ENCODE measurements around the gene NCOA4.

DNA sequence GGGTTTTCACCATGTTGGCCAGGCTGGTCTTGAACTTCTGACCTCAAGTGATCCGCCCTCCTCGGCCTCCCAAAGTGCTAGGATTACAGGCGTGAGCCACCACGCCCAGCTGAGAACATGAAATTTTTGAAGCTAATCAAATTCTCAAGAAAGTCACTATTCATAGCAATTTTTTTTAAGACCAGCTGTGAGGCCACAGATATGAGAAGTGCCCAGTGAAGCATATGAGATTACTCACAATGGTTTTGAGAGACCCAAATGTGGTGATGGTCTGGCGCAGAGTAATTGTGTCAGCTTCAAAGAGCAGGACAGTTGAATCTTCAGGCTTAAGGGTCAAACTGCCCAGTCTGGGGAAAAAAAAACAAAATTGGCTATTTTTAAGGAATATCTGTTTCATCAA is 16.2 kb downstream of the NCOA4 start:
- TF ChIP-seq, protein P1, sequence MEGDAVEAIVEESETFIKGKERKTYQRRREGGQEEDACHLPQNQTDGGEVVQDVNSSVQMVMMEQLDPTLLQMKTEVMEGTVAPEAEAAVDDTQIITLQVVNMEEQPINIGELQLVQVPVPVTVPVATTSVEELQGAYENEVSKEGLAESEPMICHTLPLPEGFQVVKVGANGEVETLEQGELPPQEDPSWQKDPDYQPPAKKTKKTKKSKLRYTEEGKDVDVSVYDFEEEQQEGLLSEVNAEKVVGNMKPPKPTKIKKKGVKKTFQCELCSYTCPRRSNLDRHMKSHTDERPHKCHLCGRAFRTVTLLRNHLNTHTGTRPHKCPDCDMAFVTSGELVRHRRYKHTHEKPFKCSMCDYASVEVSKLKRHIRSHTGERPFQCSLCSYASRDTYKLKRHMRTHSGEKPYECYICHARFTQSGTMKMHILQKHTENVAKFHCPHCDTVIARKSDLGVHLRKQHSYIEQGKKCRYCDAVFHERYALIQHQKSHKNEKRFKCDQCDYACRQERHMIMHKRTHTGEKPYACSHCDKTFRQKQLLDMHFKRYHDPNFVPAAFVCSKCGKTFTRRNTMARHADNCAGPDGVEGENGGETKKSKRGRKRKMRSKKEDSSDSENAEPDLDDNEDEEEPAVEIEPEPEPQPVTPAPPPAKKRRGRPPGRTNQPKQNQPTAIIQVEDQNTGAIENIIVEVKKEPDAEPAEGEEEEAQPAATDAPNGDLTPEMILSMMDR (conservative IDR thresholded peaks at IDR 0.05; ENCODE audit: low read depth, low read length) = no peak
- TF ChIP-seq EZH2 (IDR thresholded peaks at IDR 0.05; ENCODE audit: borderline replicate concordance, low read depth, low read length, poor library complexity, severe bottlenecking) = no peak
